Measurements from ENCODE around the gene IRGC. TPM values are rescaled to one million over a fixed set of nuclear protein-coding genes. Genes with fewer than 3 reads are reported as not detected.

Gene IRGC
- total RNA-seq, 1 donor from 2014 or later: not detected

DNA sequence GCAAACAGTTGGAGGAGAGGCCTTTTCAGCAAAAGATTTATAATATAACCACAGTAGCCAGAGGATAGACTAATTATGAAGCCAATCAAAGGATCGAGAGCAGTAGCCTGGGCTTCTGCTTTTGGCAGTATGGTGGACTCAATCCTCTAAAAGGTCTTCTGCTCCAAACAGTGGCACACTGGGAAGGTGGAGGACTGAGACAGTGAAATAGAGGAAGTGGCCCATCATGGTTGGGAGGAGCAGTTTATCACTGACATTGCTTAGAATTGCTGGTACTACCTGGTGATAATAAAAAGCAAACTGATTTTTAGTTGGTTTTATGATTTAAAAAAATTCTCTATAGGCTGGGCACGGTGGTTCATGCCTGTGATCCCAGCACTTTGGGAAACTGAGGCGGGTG is 25.0 kb upstream of the IRGC start:
- DNase-seq (ENCODE audit: low read depth in 2 of 2): no peak

DNA sequence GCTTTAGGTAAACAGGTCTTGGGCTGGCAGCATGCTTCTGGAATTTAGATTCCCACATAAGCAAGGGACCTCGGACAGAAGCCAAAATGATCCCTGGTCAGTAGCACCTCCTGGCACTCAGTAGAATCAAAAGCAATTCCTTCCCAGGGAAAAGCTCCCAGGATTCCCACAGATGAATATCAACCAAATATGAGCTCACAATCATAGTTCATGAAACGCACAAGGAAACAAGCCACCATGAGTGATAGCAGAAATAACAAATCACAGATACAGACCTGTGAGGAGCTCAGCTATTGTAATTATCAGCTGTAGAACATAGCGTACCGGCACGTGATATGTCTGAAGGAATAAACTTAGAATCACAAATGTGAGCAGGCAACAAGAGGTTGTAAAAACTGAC is 24.1 kb upstream of the IRGC start:
- no peak for DNase-seq (ENCODE audit: low read depth in 2 of 2)

DNA sequence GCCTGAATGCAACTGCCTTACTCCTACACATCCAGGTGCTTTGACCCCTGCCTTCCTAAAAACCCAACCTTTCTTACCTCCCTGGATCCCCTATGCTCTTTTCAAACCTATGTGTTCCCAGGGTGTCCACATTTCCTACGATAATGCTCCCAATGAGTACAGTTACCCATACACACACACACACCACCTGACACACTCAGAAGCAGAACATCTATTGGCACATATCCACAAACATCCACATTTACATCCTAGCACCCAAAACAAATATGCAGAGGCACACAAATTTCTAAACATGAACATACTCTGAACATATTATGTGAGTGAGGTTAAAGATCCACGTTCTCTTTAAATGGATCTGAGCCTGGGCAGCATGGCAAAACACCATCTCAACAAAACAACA is 23.5 kb upstream of the IRGC start:
- no peak for DNase-seq (ENCODE audit: low read depth in 2 of 2)

DNA sequence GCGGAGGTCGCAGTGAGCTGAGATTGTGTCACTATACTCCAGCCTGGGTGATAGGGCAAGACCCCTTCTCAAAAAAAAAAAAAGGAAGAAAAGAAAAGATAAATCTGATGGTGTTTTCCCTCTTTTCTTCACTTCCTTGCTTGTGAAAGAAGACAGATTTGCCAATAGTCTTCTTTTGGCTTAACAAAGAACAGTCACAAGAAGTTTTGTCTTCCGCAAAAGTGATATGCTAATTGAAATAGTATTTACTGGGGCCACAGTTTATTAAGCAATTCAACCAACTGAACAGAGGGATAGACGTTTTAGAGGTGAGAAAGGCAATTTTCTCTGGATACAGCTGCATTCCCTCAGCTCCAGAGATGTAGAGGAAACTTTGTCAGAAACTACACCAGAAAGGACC is 23.0 kb upstream of the IRGC start:
- no peak for DNase-seq (ENCODE audit: low read depth in 2 of 2)

DNA sequence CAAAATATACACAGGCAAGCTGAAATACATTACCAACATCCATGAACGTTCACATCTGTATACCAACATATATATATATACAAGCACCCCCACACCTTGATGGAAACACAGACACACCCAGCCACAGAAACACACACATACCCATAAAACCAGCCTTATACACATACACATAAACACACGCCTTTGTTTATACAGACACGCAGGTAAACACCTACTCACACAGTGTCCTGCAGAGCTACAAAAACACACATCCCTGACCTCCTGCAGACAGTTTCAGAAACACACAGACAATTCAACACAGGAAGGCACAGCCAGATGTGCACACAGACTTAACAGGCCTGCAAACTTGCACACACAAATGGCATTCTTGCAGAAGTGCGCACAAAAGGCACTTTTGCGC is 21.3 kb upstream of the IRGC start:
- no peak for DNase-seq (ENCODE audit: low read depth in 2 of 2)

DNA sequence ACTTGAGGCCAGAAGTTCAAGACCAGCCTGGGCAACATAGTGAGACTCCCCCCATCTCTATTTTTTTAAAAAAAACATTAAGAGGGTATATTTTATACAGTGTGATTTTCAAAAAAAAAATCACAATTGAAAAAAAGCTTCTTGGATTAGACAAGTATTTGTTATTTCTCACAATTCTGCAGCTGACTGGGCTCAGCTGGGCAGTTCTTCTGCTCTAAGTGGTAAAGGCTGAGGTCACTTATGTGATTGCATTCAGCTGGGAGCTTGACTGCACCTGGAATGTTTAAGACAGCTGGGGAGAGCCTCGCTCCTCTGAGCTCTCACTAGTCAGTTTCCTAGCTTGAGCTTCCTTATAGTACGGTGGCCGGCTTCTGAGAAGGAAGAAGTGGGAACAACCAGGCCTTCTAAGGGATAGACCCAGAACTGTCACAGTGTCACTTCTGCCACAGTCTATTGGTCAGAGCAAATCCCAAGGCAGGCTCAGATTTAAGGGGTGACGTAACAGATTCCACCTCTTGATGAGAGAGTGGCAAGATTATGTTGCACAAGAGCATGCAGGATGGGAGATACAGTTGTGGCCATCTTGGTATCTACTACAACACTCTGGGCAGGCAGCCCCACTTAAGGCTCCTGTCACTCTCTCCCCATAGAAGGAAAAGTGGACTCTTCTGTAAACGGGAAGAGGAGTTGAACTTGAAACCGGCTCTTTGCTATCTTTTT is 19.7 kb upstream of the IRGC start:
- DNase-seq (ENCODE audit: low read depth in 2 of 2): no peak

DNA sequence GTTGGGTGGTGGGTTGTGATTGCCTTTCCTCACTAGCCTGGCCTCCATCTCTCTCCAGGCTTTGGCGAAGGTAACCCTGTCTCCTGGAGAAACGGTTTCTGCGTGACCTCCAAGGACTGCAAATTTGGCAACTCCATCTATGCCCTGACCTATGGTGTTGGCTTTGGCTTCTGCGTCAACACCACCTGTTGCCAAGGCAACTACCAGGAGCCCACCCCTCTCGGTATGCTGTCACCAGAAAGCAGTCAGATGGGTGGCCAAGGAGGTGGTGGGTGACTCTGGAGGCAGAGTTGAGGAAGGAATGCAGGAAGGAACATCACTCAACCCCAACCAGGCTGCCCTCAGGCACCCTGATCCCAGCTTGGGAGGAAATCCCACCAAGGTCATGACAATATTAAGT is 18.6 kb upstream of the IRGC start:
- no peak for DNase-seq (ENCODE audit: low read depth in 2 of 2)

DNA sequence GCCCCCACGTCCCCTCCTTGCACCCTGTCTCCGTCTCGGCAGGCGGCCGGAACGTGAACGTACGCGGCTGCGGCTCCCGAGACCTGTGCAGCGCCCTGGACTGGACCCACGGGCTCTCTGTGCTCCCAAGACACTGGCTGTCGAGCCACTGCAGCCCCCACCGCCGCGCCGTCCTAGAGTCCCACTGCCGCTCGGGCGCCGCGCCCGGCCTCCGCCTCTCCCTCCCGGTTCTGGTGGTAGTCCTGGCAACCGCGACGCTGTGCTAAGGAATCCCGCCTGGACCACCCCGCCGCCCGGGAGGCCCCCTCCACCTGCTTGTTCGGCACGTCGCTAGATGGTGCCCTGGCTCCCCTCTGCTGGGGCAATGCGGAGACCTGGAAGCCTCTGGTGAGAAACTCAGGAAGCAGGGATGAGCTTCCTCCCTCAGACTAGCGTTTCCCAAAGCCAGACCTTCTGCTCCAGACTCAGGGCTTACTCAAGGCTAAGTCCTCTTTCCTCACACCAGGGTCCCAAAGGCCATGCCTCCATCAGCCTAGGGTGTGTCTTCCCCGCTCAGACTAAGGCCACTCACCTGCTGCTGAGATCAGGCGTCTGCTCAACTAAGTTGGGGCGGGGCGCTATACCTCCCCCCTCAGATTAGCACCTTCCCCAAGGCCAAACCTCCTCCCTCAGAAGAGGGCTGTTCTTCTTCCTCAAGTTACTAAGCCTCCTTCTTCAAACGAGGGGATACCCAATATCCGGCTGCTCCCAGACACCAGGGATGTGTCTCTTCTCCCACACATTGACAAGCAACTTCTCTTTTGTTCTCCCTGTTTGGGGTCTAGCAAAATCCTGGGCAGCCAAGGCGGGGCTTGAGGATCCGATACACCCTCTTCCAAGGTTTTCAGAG is 16.1 kb upstream of the IRGC start:
- DNase-seq (ENCODE audit: low read depth in 2 of 2): peak; percentile 47 to 48

DNA sequence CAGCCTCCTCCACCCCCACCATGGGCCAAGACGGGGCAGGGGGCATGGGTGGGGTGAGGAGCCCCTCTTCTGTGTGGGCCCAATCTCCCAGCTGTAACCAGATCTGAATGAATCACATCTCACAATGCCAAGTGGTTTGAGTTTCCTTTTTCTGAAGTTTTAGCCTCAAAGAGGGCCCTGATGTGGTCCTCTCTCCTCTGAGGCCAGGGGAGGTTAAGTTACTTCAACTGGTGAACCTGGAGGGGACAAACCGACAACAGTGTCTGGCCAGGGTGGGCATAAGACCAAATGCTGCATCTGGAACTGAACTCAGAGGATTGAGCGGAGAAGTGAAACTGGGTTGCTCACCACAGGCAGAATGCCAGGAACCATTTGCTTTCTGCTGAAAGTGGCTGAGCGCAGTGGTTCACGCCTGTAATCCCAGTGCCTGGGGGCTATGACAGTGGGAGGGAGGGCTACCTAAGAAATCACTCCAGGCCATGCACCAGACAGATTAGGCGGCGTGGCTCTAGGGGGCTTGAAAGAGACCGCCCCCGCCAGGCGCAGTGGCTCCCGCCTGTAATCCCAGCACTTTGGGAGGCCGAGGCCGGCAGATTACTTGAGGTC is 15.4 kb upstream of the IRGC start:
- DNase-seq (ENCODE audit: low read depth in 2 of 2): peak; percentile 76 to 78

DNA sequence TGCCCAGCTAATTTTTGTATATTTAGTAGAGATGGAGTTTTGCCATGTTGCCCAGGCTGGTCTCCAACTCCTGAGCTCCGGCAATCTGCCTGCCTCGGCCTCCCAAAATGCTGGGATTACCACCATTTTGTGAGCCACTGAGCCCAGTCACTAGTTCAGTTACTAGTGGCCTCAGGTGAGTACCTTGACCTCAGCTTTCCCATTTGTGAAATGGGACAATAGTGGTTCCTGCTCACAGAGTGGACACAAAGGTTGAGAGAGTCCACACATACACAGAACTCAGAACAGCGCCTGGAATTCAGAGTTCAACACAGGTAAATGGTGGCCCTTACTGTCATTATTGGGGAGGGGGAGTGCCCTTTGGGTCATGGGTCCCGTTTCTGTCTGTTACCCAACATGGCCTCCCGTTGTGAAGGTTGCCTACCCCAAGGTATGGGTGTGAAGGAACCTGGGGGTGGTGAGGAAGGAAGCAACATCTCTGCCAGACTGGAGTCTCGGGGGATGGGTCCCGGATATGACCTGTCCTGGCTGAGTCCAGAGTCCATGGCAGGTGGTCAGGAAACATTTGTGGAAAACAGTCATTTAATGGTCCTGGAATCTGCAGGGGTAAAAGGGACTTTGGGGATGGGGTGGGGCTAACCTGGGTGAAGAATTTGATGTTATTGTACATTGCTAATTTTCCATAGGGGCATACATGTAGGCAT is 11.7 kb upstream of the IRGC start:
- DNase-seq (ENCODE audit: low read depth in 2 of 2): peak; percentile 34 to 45

DNA sequence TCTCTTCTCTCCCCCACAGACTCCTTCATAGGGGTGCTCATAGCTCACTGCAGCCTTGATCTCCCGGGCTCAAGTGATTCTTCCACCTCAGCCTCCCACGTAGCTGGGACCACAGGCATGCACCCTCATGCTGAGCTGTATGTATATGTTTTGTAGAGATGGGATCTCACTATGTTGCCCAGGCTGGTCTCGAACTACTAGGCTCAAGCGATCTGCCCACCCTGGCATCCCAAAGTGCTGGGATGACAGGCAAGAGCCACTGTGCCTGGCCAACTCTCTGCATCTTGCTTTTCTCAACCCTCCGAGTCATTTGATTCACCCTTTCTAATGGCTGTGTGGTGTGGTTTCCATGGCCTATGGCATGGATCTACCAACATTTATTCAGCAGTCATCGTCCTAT is 10.1 kb upstream of the IRGC start:
- DNase-seq (ENCODE audit: low read depth in 2 of 2): no peak

DNA sequence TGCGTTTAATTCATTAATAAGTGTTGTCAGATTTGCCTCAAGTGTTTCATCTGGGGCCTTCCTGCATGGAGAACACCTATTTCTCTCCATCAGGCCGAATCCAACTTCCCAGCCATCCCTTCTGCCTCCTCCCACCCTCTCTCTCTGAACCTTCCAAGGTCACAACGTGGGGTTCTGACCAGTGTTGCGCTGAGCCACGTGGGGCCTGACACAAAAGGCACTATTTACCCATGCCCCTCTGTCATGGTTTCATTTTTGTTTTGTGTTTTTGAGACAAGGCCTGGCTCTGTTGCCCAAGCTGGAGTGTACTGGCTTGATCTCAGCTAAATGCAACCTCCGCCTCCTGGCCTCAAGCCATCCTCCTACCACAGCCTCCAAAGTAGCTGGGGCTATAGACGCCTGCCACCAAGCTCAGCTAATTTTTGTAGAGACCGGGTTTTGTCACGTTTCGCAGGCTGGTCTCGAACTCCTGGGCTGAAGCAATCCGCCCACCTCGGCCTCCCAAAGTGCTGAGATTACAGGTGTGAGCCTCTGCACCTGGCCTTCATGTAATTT is 8.6 kb upstream of the IRGC start:
- DNase-seq (ENCODE audit: low read depth in 2 of 2): no peak

DNA sequence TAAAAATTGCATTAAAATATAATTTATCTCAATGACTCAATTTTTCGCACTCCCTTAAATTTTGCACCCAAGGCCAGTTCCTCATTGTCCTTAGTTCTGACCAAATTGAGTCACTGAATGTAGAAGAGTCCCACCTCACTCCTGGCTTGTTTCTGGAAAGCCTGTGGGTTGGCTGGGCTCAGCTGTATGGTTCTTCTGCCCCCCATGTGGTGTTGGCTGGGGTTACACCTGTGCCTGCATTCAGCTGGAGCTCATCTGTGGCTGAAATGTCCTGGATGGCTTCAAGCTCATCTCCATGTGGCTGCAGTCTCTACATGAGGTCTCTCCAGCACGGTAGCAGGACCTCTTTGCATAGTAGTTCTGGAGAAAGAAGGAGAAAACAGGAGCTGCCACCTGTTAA is 7.2 kb upstream of the IRGC start:
- DNase-seq (ENCODE audit: low read depth in 2 of 2): no peak

DNA sequence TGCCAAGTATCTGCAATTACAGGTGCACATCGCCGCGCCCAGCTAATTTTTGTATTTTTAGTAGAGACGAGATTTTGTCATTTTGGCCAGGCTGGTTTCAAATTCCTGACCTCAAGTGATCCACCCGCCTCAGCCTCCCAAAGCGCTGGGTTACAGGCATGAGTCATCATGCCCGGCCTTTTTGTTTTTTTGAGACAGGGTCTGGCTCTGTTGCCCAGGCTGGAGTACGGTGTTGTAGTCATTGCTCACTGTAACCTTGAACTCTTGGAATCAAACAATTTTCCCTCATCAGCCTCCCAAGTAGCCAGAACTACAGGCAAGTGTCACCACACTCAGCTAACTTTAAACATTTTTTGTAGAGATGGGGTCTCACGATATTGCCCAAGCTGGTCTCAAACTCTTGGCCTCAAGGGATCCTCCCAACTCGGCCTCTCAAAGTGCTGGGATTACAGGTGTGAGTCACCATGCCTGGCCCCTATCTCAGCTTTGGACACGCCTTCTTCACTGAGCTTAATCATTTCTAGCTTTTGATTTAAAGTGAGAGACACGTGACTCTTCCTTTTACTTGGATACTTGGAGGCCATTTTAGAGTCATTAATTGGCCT is 4.0 kb upstream of the IRGC start:
- no peak for DNase-seq (ENCODE audit: low read depth in 2 of 2)

DNA sequence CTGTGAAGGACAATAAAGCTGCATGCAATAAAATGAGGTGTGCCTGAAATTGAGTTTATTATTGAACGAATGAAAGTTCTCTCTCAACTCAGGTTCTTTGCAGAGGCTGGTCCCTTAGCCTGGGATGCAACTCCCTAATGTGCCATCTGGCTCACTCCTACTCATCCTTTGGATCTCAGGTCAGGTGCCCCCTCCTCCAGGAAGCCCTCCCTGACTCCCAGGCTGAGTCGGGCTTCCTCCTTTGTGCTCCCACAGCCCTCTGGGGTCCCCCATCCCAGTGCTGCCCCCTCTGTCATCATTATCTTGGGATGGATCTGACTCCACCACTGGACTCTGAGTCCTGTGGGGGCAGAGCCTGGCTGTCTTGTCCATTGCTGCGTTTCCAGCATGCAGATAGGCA is 2.7 kb upstream of the IRGC start:
- DNase-seq (ENCODE audit: low read depth in 2 of 2): no peak

DNA sequence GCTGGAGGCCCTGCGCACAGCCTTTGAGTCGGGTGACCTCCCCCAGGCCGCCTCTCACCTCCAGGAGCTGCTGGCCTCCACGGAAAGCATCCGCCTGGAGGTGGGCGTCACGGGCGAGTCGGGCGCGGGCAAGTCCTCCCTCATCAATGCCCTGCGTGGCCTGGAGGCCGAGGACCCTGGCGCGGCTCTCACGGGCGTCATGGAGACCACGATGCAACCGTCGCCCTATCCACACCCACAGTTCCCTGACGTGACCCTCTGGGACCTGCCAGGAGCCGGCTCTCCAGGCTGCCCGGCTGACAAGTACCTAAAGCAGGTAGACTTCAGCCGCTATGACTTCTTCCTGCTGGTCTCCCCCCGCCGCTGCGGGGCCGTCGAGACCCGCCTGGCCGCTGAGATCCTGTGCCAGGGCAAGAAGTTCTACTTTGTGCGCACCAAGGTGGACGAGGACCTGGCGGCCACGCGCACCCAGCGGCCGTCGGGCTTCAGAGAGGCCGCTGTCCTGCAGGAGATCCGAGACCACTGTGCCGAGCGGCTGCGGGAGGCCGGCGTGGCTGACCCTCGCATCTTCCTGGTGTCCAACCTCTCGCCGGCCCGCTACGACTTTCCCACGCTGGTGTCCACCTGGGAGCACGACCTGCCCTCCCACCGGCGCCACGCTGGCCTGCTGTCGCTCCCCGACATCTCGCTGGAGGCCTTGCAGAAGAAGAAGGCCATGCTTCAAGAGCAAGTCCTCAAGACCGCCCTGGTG is 2.9 kb downstream of the IRGC start:
- DNase-seq (ENCODE audit: low read depth in 2 of 2): no peak

DNA sequence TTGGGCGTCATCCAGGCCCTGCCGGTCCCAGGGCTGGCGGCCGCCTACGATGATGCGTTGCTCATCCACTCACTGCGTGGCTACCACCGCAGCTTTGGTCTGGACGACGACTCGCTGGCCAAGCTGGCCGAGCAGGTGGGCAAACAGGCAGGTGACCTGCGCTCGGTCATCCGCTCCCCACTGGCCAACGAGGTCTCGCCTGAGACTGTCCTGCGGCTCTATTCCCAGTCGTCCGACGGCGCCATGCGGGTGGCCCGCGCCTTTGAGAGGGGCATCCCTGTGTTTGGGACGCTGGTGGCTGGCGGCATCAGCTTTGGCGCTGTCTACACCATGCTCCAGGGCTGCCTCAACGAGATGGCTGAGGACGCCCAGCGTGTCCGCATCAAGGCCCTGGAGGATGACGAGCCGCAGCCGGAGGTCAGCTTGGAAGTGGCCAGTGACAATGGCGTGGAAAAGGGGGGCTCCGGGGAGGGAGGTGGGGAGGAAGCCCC is 3.5 kb downstream of the IRGC start:
- DNase-seq (ENCODE audit: low read depth in 2 of 2): no peak

DNA sequence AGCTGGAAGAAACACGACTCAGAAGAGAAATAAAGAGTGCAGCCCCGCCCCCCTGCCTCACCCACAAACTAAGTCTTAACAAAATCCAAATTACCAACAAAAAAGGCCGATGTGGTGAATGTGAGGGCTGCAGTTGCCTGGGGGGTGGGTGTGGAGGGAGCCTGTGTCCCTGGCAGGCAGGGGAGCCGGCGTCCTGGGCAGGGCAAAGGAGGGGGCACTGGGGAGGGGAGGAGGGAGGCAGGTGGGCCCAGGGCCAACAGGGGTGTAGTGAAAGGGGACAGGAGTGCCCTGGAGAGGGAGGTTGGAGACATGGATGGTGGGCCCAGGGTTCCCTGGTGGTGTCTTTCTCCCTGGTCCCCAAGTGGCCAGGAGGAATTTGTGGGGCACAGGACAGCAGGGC is 4.0 kb downstream of the IRGC start:
- no peak for DNase-seq (ENCODE audit: low read depth in 2 of 2)

DNA sequence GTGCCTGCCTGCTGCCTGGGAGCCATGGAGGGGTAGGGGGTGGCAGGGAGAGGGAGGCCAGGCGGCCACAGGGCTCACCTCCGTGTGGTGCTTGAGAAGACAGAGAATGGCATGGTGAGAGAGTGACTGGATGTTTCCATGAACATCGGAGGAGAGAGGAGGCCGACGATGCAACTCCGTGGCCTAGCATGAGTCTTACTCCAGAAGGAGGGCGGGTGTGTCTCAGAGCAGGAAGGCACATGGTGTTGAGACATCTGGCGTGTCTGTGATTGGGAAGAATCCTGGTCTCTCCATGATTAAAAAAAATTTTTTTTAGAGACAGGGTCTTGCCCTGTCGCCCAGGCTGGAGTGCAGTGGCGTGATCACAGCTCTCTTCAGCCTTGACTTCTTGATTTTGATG is 5.1 kb downstream of the IRGC start:
- DNase-seq (ENCODE audit: low read depth in 2 of 2): no peak

DNA sequence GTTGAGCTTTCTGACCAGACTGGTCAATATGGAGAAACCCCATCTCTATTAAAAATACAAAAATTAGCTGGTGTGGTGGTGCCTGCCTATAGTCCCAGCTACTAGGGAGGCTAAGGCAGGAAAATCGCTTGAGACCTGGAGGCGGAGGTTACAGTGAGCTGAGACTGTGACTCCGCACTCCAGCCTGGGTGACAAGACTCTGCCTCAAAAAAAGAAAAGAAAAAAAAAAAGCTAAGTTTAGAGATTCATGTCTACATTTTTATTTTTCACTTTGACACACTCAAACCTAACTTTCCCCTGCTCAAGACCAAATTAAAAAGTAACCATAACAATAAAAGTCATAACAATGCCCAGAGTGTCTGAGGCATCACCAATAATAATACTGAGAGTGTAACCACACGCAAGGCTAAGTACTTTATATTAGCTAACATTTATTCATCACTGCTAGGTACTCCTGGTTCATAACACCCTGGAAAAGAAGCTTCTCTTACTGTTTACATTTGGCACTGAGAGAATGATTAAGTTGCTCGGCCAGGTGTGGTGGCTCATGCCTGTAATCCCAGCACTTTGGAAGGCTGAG is 5.7 kb downstream of the IRGC start:
- no peak for DNase-seq (ENCODE audit: low read depth in 2 of 2)
